ENCODE data around the gene DAPK2. TPM values are rescaled to one million over a fixed set of nuclear protein-coding genes. Genes with fewer than 3 reads are reported as not detected.

Gene DAPK2
- total RNA-seq, 1 donor: 23.5 TPM

- Histone ChIP-seq H3K4me2 (ENCODE audit: insufficient read depth, low read length) (no peak overlapping the region), H3K27ac (ENCODE audit: low read depth, low read length) (no peak overlapping the region), H3K4me1 (ENCODE audit: insufficient read depth, low read length) (peaks cover 7% of the 10 kb centered on the region), H2AFZ (ENCODE audit: low read length) (no peak overlapping the region), H3K79me2 (ENCODE audit: insufficient read depth, low read length) (no peaks in the 10 kb centered on the region), H4K20me1 (ENCODE audit: insufficient read depth, low read length) (no peaks in the 10 kb centered on the region), H3K27me3 (ENCODE audit: insufficient read depth, low read length) (peaks cover 11% of the 10 kb centered on the region), H3K4me3 (ENCODE audit: insufficient read depth, low read length) (no peak overlapping the region), H3K9me3 (ENCODE audit: low read depth, low read length) (no peaks in the 10 kb centered on the region), H3K36me3 (ENCODE audit: insufficient read depth, low read length) (no peaks in the 10 kb centered on the region)
- TF ChIP-seq, protein P1, sequence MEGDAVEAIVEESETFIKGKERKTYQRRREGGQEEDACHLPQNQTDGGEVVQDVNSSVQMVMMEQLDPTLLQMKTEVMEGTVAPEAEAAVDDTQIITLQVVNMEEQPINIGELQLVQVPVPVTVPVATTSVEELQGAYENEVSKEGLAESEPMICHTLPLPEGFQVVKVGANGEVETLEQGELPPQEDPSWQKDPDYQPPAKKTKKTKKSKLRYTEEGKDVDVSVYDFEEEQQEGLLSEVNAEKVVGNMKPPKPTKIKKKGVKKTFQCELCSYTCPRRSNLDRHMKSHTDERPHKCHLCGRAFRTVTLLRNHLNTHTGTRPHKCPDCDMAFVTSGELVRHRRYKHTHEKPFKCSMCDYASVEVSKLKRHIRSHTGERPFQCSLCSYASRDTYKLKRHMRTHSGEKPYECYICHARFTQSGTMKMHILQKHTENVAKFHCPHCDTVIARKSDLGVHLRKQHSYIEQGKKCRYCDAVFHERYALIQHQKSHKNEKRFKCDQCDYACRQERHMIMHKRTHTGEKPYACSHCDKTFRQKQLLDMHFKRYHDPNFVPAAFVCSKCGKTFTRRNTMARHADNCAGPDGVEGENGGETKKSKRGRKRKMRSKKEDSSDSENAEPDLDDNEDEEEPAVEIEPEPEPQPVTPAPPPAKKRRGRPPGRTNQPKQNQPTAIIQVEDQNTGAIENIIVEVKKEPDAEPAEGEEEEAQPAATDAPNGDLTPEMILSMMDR (IDR thresholded peaks at IDR 0.05; ENCODE audit: extremely low read depth, low read depth, low read length): no peak
- peak; percentile 31 for DNase-seq (ENCODE audit: insufficient read length, low spot score, missing footprints)
These were observed 4.8 kb upstream of the DAPK2 start for GRCh38 chr15:64051093-64051402.

- H3K27me3 ChIP-seq (ENCODE audit: insufficient read depth, low read length): peaks cover 14% of the 10 kb centered on the region
- H3K9me3 ChIP-seq (ENCODE audit: low read depth, low read length): no peaks in the 10 kb centered on the region
- no peaks in the 10 kb centered on the region for H4K20me1 ChIP-seq (ENCODE audit: insufficient read depth, low read length)
- peaks cover 11% of the 10 kb centered on the region for H3K4me1 ChIP-seq (ENCODE audit: insufficient read depth, low read length)
- no peak overlapping the region for H3K27ac ChIP-seq (ENCODE audit: low read depth, low read length)
- H2AFZ ChIP-seq (ENCODE audit: low read length): no peak overlapping the region
- TF ChIP-seq, protein P1 (IDR thresholded peaks at IDR 0.05; ENCODE audit: extremely low read depth, low read depth, low read length): no peak
- H3K4me3 ChIP-seq (ENCODE audit: insufficient read depth, low read length): no peak overlapping the region
- no peaks in the 10 kb centered on the region for H3K79me2 ChIP-seq (ENCODE audit: insufficient read depth, low read length)
- peak; percentile 82 for DNase-seq (ENCODE audit: insufficient read length, low spot score, missing footprints)
- no peaks in the 10 kb centered on the region for H3K36me3 ChIP-seq (ENCODE audit: insufficient read depth, low read length)
- no peak overlapping the region for H3K4me2 ChIP-seq (ENCODE audit: insufficient read depth, low read length)
These were observed 4.2 kb upstream of the DAPK2 start for GRCh38 chr15:64050281-64051092.

DNA sequence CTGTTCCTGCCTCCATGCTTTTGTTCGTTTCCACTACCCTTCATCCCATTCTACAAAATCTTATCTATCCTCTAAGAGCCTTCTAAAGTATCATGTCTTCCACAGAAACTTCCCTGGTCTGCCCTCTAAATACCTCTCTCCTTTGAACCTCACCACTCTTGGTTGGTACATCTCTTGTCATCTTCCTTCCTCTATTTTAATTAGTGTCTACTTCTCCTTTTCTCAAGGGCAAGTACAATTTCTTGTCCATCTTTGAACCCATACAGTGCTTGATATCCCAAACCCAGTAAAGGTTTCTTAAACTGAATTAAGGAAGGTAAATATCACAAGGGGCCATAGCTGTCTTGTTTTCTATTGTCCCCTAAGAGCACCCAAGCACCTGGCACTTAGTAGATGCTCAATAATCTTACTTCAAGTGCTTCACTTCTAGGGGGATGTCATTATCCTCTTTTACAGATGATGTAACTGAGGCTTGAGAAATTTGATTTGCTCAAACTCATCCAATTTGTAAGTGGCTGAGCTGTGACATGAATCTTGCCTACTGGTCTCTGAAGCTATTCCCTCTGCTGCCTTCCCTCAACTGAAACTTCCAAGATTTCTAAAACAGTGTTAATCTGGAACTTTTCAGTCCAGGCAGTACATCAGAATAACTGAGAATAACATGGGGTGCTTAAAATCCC is 2.6 kb upstream of the DAPK2 start:
- H3K79me2 ChIP-seq (ENCODE audit: insufficient read depth, low read length): no peaks in the 10 kb centered on the region

More for the DNA sequence above, 2.6 kb upstream of the DAPK2 start:
- peaks cover 28% of the 10 kb centered on the region for H3K27me3 ChIP-seq (ENCODE audit: insufficient read depth, low read length)
- no peak for DNase-seq (ENCODE audit: insufficient read length, low spot score, missing footprints)
- H2AFZ ChIP-seq (ENCODE audit: low read length): no peak overlapping the region
- H3K36me3 ChIP-seq (ENCODE audit: insufficient read depth, low read length): no peaks in the 10 kb centered on the region
- H3K4me1 ChIP-seq (ENCODE audit: insufficient read depth, low read length): peaks cover 11% of the 10 kb centered on the region
- H3K4me2 ChIP-seq (ENCODE audit: insufficient read depth, low read length): no peak overlapping the region
- no peak overlapping the region for H3K27ac ChIP-seq (ENCODE audit: low read depth, low read length)
- H3K9me3 ChIP-seq (ENCODE audit: low read depth, low read length): no peaks in the 10 kb centered on the region
- TF ChIP-seq, protein P1 (IDR thresholded peaks at IDR 0.05; ENCODE audit: extremely low read depth, low read depth, low read length): no peak
- H3K4me3 ChIP-seq (ENCODE audit: insufficient read depth, low read length): no peak overlapping the region
- peaks cover 6% of the 10 kb centered on the region for H4K20me1 ChIP-seq (ENCODE audit: insufficient read depth, low read length)
